ENCODE results near the gene USP5. TPM values are rescaled to one million over a fixed set of nuclear protein-coding genes. Genes with fewer than 3 reads are reported as not detected.

Gene USP5
- total RNA-seq, 4 donors from 2014 or later = 50.6 to 60.0 (median 54.0) TPM

DNA sequence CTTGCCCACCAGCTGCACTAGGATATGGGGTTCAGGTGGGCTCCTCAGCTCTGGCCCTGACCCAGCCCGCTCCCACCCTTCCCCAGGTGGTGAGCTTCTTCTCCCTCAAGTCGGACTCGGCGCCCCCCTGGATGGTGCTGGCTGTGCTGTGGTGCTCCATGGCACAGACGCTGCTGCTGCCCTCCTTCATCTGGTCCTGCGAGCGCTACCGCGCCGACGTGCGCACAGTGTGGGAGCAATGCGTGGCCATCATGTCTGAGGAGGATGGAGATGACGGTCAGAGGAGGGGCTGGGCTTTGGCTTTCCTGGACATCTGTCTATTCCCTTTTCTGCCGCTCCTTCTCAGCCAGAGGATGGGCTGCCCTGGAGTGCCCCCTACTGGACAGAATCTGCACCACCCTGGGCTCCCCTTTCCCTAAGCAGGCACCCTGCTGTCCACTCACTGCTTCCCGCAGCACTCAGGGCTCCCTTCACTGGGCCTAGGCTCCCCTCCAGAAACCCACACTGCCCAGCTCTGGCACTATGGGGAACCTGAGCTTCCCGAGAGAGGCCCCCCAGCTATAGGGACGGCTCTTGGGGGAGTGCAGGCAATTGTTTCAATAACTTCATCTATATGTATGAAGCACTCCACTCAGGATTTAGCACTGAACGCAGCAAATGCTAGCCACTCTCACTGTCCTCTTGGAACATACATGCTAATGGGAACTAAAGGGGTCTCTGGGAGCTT lies 26.4 kb upstream of the USP5 start:
- H3K9me3 ChIP-seq = no peaks in the 10 kb centered on the region
- no peak for TF ChIP-seq POLR2A (IDR thresholded peaks at IDR 0.05)
- TF ChIP-seq, protein P1, sequence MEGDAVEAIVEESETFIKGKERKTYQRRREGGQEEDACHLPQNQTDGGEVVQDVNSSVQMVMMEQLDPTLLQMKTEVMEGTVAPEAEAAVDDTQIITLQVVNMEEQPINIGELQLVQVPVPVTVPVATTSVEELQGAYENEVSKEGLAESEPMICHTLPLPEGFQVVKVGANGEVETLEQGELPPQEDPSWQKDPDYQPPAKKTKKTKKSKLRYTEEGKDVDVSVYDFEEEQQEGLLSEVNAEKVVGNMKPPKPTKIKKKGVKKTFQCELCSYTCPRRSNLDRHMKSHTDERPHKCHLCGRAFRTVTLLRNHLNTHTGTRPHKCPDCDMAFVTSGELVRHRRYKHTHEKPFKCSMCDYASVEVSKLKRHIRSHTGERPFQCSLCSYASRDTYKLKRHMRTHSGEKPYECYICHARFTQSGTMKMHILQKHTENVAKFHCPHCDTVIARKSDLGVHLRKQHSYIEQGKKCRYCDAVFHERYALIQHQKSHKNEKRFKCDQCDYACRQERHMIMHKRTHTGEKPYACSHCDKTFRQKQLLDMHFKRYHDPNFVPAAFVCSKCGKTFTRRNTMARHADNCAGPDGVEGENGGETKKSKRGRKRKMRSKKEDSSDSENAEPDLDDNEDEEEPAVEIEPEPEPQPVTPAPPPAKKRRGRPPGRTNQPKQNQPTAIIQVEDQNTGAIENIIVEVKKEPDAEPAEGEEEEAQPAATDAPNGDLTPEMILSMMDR (IDR thresholded peaks at IDR 0.05) = peak; percentile 85 to 94 (median 90)
- no peak overlapping the region for H3K27ac ChIP-seq
- no peak for DNase-seq
- peaks cover 0 to 5% (median 0%) of the 10 kb centered on the region in 3 donors for H3K36me3 ChIP-seq
- peaks cover 0 to 97% (median 5%) of the 10 kb centered on the region in 4 donors for H3K27me3 ChIP-seq
- 13 to 19% methylated on average over 3 to 6 of the region's 19 CpGs for WGBS, 2 donors
- H3K4me1 ChIP-seq = peaks cover 10 to 69% (median 18%) of the 10 kb centered on the region in 3 donors
- intact Hi-C loops (cut with DNase I) = loop anchor here (5.0 kb wide), 1 partner anchor 88 kb away; no protein-coding TSS in a partner anchor
- peak overlapping the region in 1 of 4 donors; percentile 24 for H3K4me3 ChIP-seq

DNA sequence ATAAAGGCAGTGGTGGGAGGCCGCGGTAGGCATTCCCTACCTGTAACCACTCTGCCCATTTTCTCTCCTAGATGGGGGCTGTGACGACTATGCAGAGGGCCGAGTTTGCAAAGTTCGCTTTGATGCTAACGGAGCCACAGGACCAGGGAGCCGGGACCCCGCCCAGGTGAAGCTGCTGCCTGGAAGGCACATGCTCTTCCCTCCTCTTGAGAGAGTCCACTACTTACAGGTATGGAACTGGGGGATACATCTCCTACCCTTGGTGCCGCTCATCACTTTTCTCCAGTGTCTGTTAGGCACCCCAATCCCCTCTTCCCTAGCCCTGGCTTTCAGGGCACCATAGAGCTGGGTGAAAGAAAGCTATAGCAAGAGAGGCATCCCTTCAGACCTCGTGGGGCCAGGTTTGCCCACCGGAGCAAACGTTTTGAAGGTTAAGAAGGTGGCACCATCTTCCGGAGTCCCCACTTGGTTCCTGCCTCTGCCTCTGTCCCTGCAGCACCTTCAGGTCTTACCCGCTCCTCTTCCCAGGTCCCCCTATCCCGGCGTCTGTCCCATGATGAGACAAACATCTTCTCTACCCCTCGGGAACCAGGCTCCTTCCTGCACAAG lies 25.7 kb upstream of the USP5 start:
- Histone ChIP-seq H3K4me3 (no peak overlapping the region), H3K9me3 (no peaks in the 10 kb centered on the region), H3K4me1 (peaks cover 7 to 64% (median 18%) of the 10 kb centered on the region in 3 donors), H3K27me3 (peaks cover 0 to 91% (median 5%) of the 10 kb centered on the region in 4 donors), H3K36me3 (peaks cover 0 to 12% (median 0%) of the 10 kb centered on the region in 3 donors), H3K27ac (no peak overlapping the region)
- DNase-seq = no peak
- WGBS, 2 donors = 65 to 67% methylated on average over 15 to 17 of the region's 17 CpGs
- intact Hi-C loops (cut with DNase I) = loop anchor here (5.0 kb wide), 1 partner anchor 89 kb away; no protein-coding TSS in a partner anchor
- TF ChIP-seq, protein P1 (IDR thresholded peaks at IDR 0.05) = no peak
- no peak for TF ChIP-seq POLR2A (IDR thresholded peaks at IDR 0.05)

DNA sequence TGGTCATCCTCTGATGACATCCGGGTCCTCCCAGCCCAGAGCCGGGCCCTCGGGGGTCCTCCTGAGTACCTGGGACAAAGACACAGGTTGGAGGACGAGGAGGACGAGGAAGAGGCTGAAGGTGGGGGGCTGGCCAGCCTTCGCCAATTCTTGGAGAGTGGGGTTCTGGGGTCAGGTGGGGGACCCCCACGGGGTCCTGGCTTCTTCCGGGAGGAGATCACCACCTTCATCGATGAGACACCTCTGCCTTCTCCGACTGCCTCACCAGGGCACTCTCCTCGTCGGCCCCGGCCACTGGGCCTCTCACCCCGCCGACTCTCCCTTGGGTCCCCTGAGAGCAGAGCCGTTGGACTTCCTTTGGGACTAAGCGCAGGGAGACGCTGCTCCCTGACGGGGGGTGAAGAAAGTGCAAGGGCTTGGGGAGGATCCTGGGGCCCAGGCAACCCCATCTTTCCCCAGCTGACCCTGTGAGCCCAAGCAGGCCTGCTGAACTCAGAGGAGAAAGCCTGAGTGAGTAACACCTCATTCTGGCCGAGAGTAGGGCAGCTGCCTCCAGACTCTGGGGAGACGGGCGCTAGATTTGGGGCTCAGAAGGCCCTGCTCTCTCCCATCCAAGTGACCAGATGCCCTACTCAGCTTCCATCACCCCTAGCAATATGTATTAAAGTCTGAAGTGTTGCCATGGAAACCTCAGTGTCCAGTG lies 25.1 kb upstream of the USP5 start:
- Histone ChIP-seq H3K36me3 (peaks cover 0 to 18% (median 0%) of the 10 kb centered on the region in 3 donors), H3K4me1 (peaks cover 5 to 57% (median 16%) of the 10 kb centered on the region in 3 donors), H3K9me3 (no peaks in the 10 kb centered on the region), H3K27me3 (peaks cover 0 to 85% (median 5%) of the 10 kb centered on the region in 4 donors), H3K4me3 (peak overlapping the region in 1 of 4 donors; percentile 95), H3K27ac (peak overlapping the region; percentile 9 to 63 (median 29))
- intact Hi-C loops (cut with DNase I) = loop anchor here (5.0 kb wide), 1 partner anchor 90 kb away; no protein-coding TSS in a partner anchor
- 71% methylated on average over 5 of the region's 22 CpGs; no CpG with 5 or more reads in 1 of the 2 donors for WGBS, 2 donors
- no peak for TF ChIP-seq POLR2A (IDR thresholded peaks at IDR 0.05)
- TF ChIP-seq, protein P1 (IDR thresholded peaks at IDR 0.05) = no peak
- DNase-seq = no peak

DNA sequence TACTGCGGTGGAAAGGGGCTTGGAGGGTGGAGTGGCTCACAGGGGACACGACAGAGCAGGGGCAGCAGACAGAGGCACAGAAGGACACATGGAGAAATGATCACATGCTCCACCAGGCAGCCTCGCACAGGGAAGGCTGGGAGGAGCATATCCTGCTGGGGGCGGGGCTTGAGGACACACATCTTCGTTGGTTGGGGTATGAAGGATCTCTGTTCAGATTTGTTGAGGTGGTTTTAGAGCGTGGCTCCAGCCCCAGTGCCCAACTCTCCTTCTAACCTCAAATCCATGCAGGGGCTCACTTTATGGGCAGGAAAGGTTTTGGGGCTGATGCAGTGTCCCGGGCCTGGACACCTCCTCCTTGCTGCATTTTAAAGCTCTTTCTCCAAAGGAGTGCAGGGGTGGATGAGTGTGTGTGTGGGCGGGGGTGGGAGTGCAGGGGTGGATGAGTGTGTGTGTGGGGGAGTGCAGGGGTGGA lies 24.5 kb upstream of the USP5 start:
- Histone ChIP-seq H3K27ac (peak overlapping the region; percentile 9 to 63 (median 29)), H3K27me3 (peaks cover 0 to 79% (median 5%) of the 10 kb centered on the region in 4 donors), H3K9me3 (no peaks in the 10 kb centered on the region), H3K4me3 (peak overlapping the region in 2 of 4 donors; percentile 62 to 95), H3K4me1 (peaks cover 2 to 52% (median 11%) of the 10 kb centered on the region in 3 donors), H3K36me3 (peaks cover 0 to 23% (median 0%) of the 10 kb centered on the region in 3 donors)
- intact Hi-C loops (cut with DNase I) = loop anchor here (5.0 kb wide), 1 partner anchor 90 kb away; no protein-coding TSS in a partner anchor
- 0 to 7% methylated on average over 3 to 6 of the region's 8 CpGs for WGBS, 2 donors
- TF ChIP-seq, protein P1 (IDR thresholded peaks at IDR 0.05) = no peak
- TF ChIP-seq POLR2A (IDR thresholded peaks at IDR 0.05) = no peak
- no peak for DNase-seq

Measured in esophagus squamous epithelium (tissue), 5 donors.